ENCODE data around the gene PEX12. TPM values are rescaled to one million over a fixed set of nuclear protein-coding genes. Genes with fewer than 3 reads are reported as not detected.
A peak's percentile ranks its signal among the peaks of the same experiment; 100 is the strongest.

Gene PEX12
- total and polyA plus RNA-seq, 9 of the 15 experiments (the other 6 are each of a cell fraction or from before 2014, with no cell fraction given) = 4.0 to 12.4 (median 6.4) TPM

GRCh38 chr17:35578197-35578928 is at the start of gene PEX12 (continued):
- TF ChIP-seq ARID4B (CRISPR knock-in tag; IDR thresholded peaks at IDR 0.05) = peak; percentile 77
- peak; percentile 59; the same call in 1 of the 2 replicates for TF ChIP-seq THAP12 (CRISPR knock-in tag; IDR thresholded peaks at IDR 0.05)
- no peak for TF ChIP-seq ZNF561 (CRISPR knock-in tag; conservative IDR thresholded peaks at IDR 0.05)
- TF ChIP-seq TCF7 (IDR thresholded peaks at IDR 0.05; ENCODE audit: borderline replicate concordance) = 0 out of 2 replicates have a peak, but pooled peaks have one; percentile 33
- TF ChIP-seq ZNF551 (CRISPR knock-in tag; IDR thresholded peaks at IDR 0.05) = no peak
- TF ChIP-seq HMGXB4 (CRISPR knock-in tag; IDR thresholded peaks at IDR 0.05) = no peak
- TF ChIP-seq EP300 (IDR thresholded peaks at IDR 0.05; ENCODE audit: low read length) = no peak; the same call in 1 of the 2 replicates
- peak; percentile 83 for TF ChIP-seq PML (IDR thresholded peaks at IDR 0.05; ENCODE audit: low read length)
- no peak for TF ChIP-seq NONO (IDR thresholded peaks at IDR 0.05; ENCODE audit: low read depth in 2 of 2, low read length in 1 of 2)
- peak in 1 of 2 experiments; percentile 98; a peak in 1 of 4 replicates for TF ChIP-seq KDM4B (IDR thresholded peaks at IDR 0.05; ENCODE audit: borderline replicate concordance in 2 of 2, low read depth in 1 of 2)
- no peak for TF ChIP-seq RFX5 (IDR thresholded peaks at IDR 0.05; ENCODE audit: low read depth, low read length)
- no peak for TF ChIP-seq SNAPC5 (CRISPR knock-in tag; IDR thresholded peaks at IDR 0.05)
- peak; percentile 99 for TF ChIP-seq CREM (IDR thresholded peaks at IDR 0.05; ENCODE audit: low read depth)
- no peak for TF ChIP-seq HDAC3 (IDR thresholded peaks at IDR 0.05; ENCODE audit: borderline replicate concordance, partially characterized antibody)
- TF ChIP-seq NR2F6 (CRISPR knock-in tag; IDR thresholded peaks at IDR 0.05) = no peak
- TF ChIP-seq SUPT5H (IDR thresholded peaks at IDR 0.05) = peak; percentile 92
- no peak for TF ChIP-seq SMARCE1 (IDR thresholded peaks at IDR 0.05)
- TF ChIP-seq PHTF2 (CRISPR knock-in tag; IDR thresholded peaks at IDR 0.05) = no peak
- 0 out of 2 replicates have a peak, but pooled peaks have one; percentile 47 for TF ChIP-seq MYNN (IDR thresholded peaks at IDR 0.05)
- TF ChIP-seq MYNN (CRISPR knock-in tag; IDR thresholded peaks at IDR 0.05) = no peak
- TF ChIP-seq FOXJ3 (CRISPR knock-in tag; IDR thresholded peaks at IDR 0.05) = no peak

Measured in K562 (cell line).